ENCODE data around the gene WWP2. TPM values are rescaled to one million over a fixed set of nuclear protein-coding genes. Genes with fewer than 3 reads are reported as not detected.
A peak's percentile ranks its signal among the peaks of the same experiment; 100 is the strongest.

The WWP2 gene
- total and polyA plus RNA-seq, 4 donors: 26.1 to 86.6 (median 43.4) TPM

DNA sequence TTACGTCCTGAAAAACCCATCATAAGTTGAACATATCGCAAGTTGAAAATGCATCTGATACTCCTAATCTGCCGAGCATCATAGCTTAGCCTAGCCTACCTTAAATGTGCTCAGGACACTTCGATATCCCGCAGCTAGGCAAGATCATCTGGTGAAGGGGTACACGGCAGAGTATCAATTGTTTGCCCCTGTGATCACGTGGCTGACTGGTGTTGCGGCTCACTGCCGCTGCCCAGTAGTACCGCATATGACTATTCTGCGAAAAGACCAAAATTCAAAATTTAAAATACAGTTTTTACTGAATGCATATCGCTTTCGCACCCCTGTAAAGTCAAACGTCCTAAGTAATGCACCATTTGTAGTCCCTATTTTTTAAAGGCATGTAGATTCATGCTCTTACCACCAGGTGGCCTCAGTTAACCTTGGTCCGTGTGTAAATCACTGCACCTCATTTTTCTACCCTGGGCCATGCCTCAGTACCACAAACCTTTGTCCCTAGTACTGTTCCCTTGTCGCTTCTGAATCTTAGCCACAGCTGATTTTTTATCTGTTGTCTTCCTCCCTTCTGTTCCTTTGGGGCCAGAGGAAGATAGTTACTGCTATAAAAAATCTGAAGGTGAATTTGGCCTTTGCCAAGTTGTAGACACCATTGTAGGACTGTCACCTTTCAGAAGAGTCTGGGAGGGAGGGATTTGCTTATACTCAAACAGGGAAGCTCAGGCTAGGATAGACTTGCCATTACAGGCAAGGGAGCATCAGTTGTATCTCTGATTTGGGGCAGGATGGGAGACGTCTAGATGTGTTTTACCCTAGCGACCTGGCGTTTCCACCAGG is 34.4 kb downstream of the WWP2 start:
- DNase-seq (peak; percentile 51 to 87 (median 83)), ATAC-seq (ENCODE audit: insufficient read depth, low FRiP score) (peak; percentile 92)
- no peaks in the 10 kb centered on the region for H3K27me3 ChIP-seq (ENCODE audit: control insufficient read depth in 3 of 3, insufficient read depth in 3 of 3, low read length in 2 of 3)
- H3K36me3 ChIP-seq (ENCODE audit: control insufficient read depth in 4 of 4, insufficient read depth in 4 of 4, low read length in 4 of 4): peaks cover 2 to 16% (median 6%) of the 10 kb centered on the region in 4 donors
- 55 to 66% methylated on average over 19 of the region's 19 CpGs for WGBS, 2 donors
- H3K9me3 ChIP-seq (ENCODE audit: control insufficient read depth in 4 of 4, insufficient read depth in 3 of 4, low read length in 3 of 4): no peaks in the 10 kb centered on the region
- peaks cover 0 to 7% (median 0%) of the 10 kb centered on the region in 5 donors for H3K4me1 ChIP-seq (ENCODE audit: control insufficient read depth in 5 of 5, insufficient read depth in 5 of 5, low read length in 5 of 5)
- peak overlapping the region in 1 of 2 donors; percentile 24 for H3K9ac ChIP-seq (ENCODE audit: insufficient read depth in 1 of 2, low read length in 2 of 2)
- TF ChIP-seq, protein P1, sequence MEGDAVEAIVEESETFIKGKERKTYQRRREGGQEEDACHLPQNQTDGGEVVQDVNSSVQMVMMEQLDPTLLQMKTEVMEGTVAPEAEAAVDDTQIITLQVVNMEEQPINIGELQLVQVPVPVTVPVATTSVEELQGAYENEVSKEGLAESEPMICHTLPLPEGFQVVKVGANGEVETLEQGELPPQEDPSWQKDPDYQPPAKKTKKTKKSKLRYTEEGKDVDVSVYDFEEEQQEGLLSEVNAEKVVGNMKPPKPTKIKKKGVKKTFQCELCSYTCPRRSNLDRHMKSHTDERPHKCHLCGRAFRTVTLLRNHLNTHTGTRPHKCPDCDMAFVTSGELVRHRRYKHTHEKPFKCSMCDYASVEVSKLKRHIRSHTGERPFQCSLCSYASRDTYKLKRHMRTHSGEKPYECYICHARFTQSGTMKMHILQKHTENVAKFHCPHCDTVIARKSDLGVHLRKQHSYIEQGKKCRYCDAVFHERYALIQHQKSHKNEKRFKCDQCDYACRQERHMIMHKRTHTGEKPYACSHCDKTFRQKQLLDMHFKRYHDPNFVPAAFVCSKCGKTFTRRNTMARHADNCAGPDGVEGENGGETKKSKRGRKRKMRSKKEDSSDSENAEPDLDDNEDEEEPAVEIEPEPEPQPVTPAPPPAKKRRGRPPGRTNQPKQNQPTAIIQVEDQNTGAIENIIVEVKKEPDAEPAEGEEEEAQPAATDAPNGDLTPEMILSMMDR (IDR thresholded peaks at IDR 0.05; ENCODE audit: control extremely low read depth, extremely low read depth): peak; percentile 75
- no peak overlapping the region for H3K27ac ChIP-seq (ENCODE audit: low read depth in 1 of 2, low read length in 1 of 2)
- no peak overlapping the region for H3K4me3 ChIP-seq

DNA sequence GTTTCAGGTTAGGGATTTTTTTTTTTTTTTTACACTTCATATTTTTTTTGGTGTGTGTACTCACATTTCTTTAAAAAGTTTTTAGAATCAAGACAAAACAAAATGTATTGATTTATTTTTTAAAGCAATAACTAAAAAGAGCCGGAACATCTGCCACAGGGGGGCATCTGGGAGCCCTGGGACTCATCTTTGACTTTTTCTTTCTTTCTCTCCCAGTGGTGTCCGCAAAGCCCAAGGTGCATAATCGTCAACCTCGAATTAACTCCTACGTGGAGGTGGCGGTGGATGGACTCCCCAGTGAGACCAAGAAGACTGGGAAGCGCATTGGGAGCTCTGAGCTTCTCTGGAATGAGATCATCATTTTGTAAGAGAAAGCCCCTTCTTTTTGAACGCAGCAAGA is 36.3 kb downstream of the WWP2 start:
- ATAC-seq (ENCODE audit: insufficient read depth, low FRiP score) (no peak), DNase-seq (no peak)
- Histone ChIP-seq H3K27ac (ENCODE audit: low read depth in 1 of 2, low read length in 1 of 2) (no peak overlapping the region), H3K9ac (ENCODE audit: insufficient read depth in 1 of 2, low read length in 2 of 2) (no peak overlapping the region), H3K36me3 (ENCODE audit: control insufficient read depth in 4 of 4, insufficient read depth in 4 of 4, low read length in 4 of 4) (peaks cover 2 to 18% (median 7%) of the 10 kb centered on the region in 4 donors), H3K4me1 (ENCODE audit: control insufficient read depth in 5 of 5, insufficient read depth in 5 of 5, low read length in 5 of 5) (peaks cover 0 to 7% (median 0%) of the 10 kb centered on the region in 5 donors), H3K9me3 (ENCODE audit: control insufficient read depth in 4 of 4, insufficient read depth in 3 of 4, low read length in 3 of 4) (no peaks in the 10 kb centered on the region), H3K4me3 (no peak overlapping the region), H3K27me3 (ENCODE audit: control insufficient read depth in 3 of 3, insufficient read depth in 3 of 3, low read length in 2 of 3) (no peaks in the 10 kb centered on the region)
- TF ChIP-seq, protein P1 (IDR thresholded peaks at IDR 0.05; ENCODE audit: control extremely low read depth, extremely low read depth): no peak
- WGBS, 2 donors: 75 to 88% methylated on average over 8 of the region's 8 CpGs

DNA sequence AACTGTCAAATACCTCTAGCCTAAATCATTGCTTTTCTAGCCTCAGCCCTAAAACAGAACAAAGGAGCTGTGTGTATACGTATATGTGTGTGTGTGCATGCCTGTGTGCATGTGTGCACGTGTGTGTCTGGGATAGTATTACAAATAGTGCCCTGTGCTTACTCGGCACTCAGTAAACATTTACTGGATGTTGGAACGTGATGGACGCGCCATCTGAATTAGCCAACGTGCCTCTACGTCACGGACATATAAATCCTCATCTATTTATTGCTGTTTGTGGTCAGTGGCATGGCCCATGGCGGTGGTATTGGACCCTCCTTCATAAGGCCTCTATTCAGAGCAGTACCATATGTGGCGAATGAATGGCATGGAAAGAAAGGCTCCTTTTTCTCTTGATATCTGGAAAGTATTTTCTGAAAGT is 37.5 kb downstream of the WWP2 start:
- peak in 2 of 3 donors; percentile 21 to 28 for DNase-seq
- Histone ChIP-seq H3K9me3 (ENCODE audit: control insufficient read depth in 4 of 4, insufficient read depth in 3 of 4, low read length in 3 of 4) (no peaks in the 10 kb centered on the region), H3K9ac (ENCODE audit: insufficient read depth in 1 of 2, low read length in 2 of 2) (no peak overlapping the region), H3K27me3 (ENCODE audit: control insufficient read depth in 3 of 3, insufficient read depth in 3 of 3, low read length in 2 of 3) (no peaks in the 10 kb centered on the region), H3K27ac (ENCODE audit: low read depth in 1 of 2, low read length in 1 of 2) (no peak overlapping the region), H3K36me3 (ENCODE audit: control insufficient read depth in 4 of 4, insufficient read depth in 4 of 4, low read length in 4 of 4) (peaks cover 2 to 18% (median 7%) of the 10 kb centered on the region in 4 donors), H3K4me3 (no peak overlapping the region), H3K4me1 (ENCODE audit: control insufficient read depth in 5 of 5, insufficient read depth in 5 of 5, low read length in 5 of 5) (peaks cover 0 to 7% (median 0%) of the 10 kb centered on the region in 5 donors)
- WGBS, 2 donors: 85 to 86% methylated on average over 11 of the region's 11 CpGs
- TF ChIP-seq, protein P1 (IDR thresholded peaks at IDR 0.05; ENCODE audit: control extremely low read depth, extremely low read depth): no peak
- no peak for ATAC-seq (ENCODE audit: insufficient read depth, low FRiP score)
